Neural progenitor cell (in vitro differentiated cells): ENCODE results near the gene ALDH9A1.

Experiments
- EZH2 ChIP-seq: fragments of 200-600 bp; sonication (generic); IDR thresholded peaks from 2 replicates; pipeline ENCODE4 v1.6.1; 2017; ENCODE audit warnings: antibody characterized with exemption, mild to moderate bottlenecking, moderate library complexity
- TF ChIP-seq, protein P1 (sequence below): fragments of 200-600 bp; sonication (generic); IDR thresholded peaks from 2 replicates; pipeline ENCODE4 v1.5.1; 2017; ENCODE audit warnings: antibody characterized with exemption, mild to moderate bottlenecking

DNA sequence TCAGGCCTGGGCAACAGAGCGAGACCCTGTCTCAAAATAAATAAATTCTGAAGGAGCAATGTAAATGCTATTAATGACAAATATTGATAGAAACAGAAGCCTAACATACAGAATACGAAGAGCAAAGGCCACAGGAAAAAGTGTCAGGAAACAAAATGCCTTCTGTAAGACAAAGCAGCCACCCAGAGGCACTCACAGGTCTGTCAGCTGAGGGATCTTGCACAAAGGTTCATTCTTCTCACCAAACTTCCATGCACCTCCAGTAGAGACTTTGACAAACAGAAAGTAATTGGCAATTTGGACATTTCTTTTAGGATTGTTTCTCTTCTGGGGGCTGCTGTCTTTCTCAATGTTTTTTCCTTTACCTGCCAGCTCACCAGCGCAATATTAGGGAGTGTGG is 1.2 kb upstream of the ALDH9A1 start:
- TF ChIP-seq, protein P1, sequence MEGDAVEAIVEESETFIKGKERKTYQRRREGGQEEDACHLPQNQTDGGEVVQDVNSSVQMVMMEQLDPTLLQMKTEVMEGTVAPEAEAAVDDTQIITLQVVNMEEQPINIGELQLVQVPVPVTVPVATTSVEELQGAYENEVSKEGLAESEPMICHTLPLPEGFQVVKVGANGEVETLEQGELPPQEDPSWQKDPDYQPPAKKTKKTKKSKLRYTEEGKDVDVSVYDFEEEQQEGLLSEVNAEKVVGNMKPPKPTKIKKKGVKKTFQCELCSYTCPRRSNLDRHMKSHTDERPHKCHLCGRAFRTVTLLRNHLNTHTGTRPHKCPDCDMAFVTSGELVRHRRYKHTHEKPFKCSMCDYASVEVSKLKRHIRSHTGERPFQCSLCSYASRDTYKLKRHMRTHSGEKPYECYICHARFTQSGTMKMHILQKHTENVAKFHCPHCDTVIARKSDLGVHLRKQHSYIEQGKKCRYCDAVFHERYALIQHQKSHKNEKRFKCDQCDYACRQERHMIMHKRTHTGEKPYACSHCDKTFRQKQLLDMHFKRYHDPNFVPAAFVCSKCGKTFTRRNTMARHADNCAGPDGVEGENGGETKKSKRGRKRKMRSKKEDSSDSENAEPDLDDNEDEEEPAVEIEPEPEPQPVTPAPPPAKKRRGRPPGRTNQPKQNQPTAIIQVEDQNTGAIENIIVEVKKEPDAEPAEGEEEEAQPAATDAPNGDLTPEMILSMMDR = no peak
- TF ChIP-seq EZH2 = no peak
